Kidney (tissue), 14 donors: ENCODE data around the gene DDX4. TPM values are rescaled to one million over a fixed set of nuclear protein-coding genes. Genes with fewer than 3 reads are reported as not detected.
"Not testable (repeated sequence)": the region's sequence is repeated elsewhere in the genome, so short reads cannot be mapped to it uniquely, and the experiment has no call there.

ENCODE experiments used
- DNase-seq, 5 donors: peaks; one replicate each; pipeline ENCODE4 v3.0.0-alpha.2; 2013 to 2020
- FAIRE-seq: peaks from 2 replicates; lab custom pipeline; 2012; peaks lifted over from hg19 to GRCh38; lab: Jason Lieb, UNC
- H3K27ac ChIP-seq, 2 donors: one replicate each; pipeline ENCODE4 v1.7.0; 2013; ENCODE audit warnings: low read depth in 2 of 2, low read length in 2 of 2, inconsistent platforms in 1 of 2
- H3K27me3 ChIP-seq: one replicate; pipeline ENCODE4 v1.7.1; 2013; ENCODE audit warnings: low read length, inconsistent platforms; ENCODE audit not compliant: control insufficient read depth, insufficient read depth
- H3K36me3 ChIP-seq, 3 donors: one replicate each; pipeline versions ENCODE4 v1.7.0 to v1.7.1; 2013; ENCODE audit warnings: low read length in 3 of 3, control low read depth in 1 of 3, inconsistent platforms in 1 of 3; ENCODE audit not compliant: insufficient read depth in 3 of 3, control insufficient read depth in 2 of 3
- H3K4me1 ChIP-seq, 3 donors: one replicate each; pipeline versions ENCODE4 v1.7.0 to v1.7.1; 2013; ENCODE audit warnings: low read length in 3 of 3, inconsistent platforms in 1 of 3, low read depth in 1 of 3; ENCODE audit not compliant: control insufficient read depth in 2 of 3, insufficient read depth in 2 of 3
- H3K4me3 ChIP-seq, 3 donors: one replicate each; pipeline versions ENCODE4 v1.7.0 to v1.8.1; 2013; ENCODE audit warnings: low read length in 3 of 3, control low read depth in 1 of 3, inconsistent platforms in 1 of 3
- H3K9ac ChIP-seq, 3 donors: one replicate each; pipeline versions ENCODE4 v1.7.0 to v1.7.1; 2013; ENCODE audit warnings: low read length in 3 of 3, control low read depth in 1 of 3, inconsistent platforms in 1 of 3
- H3K9me3 ChIP-seq, 3 donors: one replicate each; pipeline versions ENCODE4 v1.7.0 to v1.7.1; 2013; ENCODE audit warnings: low read length in 3 of 3, control low read depth in 1 of 3, inconsistent platforms in 1 of 3; ENCODE audit not compliant: control insufficient read depth in 2 of 3, insufficient read depth in 1 of 3
- CTCF ChIP-seq: IDR thresholded peaks from 3 replicates; pipeline ENCODE4 v1.5.1; 2012; ENCODE audit warnings: mild to moderate bottlenecking, moderate library complexity, borderline replicate concordance; ENCODE audit not compliant: insufficient read depth; ENCODE audit errors: extremely low read depth
- intact Hi-C: fragments of 100-400 bp; cut with DNase I; formaldehyde crosslinking; loops from one replicate; pipeline ENCODE4 v1.11.1; 2022
- polyA plus RNA-seq: library from polyadenylated mRNA; stranded (reverse); fragments of 350-450 nt; fragmentation: Illumina TruSeq; extraction: RNeasy Lipid Tissue Mini Kit (QIAGEN cat#74804); gene quantifications from one replicate; pipeline ENCODE4 v1.2.3, GENCODE V29; 2014; ENCODE audit warnings: low read depth, low replicate concordance; ENCODE audit not compliant: insufficient read depth
- total RNA-seq: library from RNA; stranded (reverse); fragmentation: NEBNext Ultra II Directional; extraction: Animal tissue kit (Norgen Biotek cat#: 25700); gene quantifications from one replicate; pipeline ENCODE4 v1.2.1, GENCODE V29; 2021
- donor health status: control.
- donor health status: control.
- donor health status: control.
- donor health status: control.
- donor health status: control.
- donor health status: DM: yes; HTN: yes; CAD: no.
- donor health status: Normal renal cell carcinoma (clear cell type).

Gene DDX4
- total and polyA plus RNA-seq, 2 donors from 2014 or later: not detected

- DNase-seq: peak in 1 of 5 donors; percentile 34
- H3K27ac ChIP-seq: no peak overlapping the region
- FAIRE-seq: no peak
- H3K27me3 ChIP-seq: no peaks in the 10 kb centered on the region
- H3K9me3 ChIP-seq: no peaks in the 10 kb centered on the region
- H3K36me3 ChIP-seq: no peaks in the 10 kb centered on the region
- no peak for TF ChIP-seq CTCF
- H3K4me3 ChIP-seq: no peak overlapping the region
- no peak overlapping the region for H3K9ac ChIP-seq
- H3K4me1 ChIP-seq: peaks cover 4 to 7% (median 4%) of the 10 kb centered on the region in 3 donors
- intact Hi-C loops: loop anchor here (10.0 kb wide), 1 partner anchor 368 kb away; no protein-coding TSS in a partner anchor
Observed at GRCh38 chr5:55692509-55692908, 45.4 kb upstream of the DDX4 start.

GRCh38 chr5:55694152-55694830, 43.6 kb upstream of the DDX4 start:
- Histone ChIP-seq H3K36me3 (no peaks in the 10 kb centered on the region), H3K9me3 (no peaks in the 10 kb centered on the region), H3K27me3 (no peaks in the 10 kb centered on the region), H3K4me1 (peaks cover 4 to 7% (median 4%) of the 10 kb centered on the region in 3 donors), H3K27ac (no peak overlapping the region), H3K9ac (no peak overlapping the region), H3K4me3 (no peak overlapping the region)
- FAIRE-seq: no peak
- peak in 1 of 5 donors; percentile 17 for DNase-seq
- peak; percentile 46 for TF ChIP-seq CTCF
- intact Hi-C loops: loop anchor here (10.0 kb wide), 1 partner anchor 369 kb away; no protein-coding TSS in a partner anchor

GRCh38 chr5:55696704-55697103, 41.2 kb upstream of the DDX4 start:
- FAIRE-seq: not testable (repeated sequence)

GRCh38 chr5:55699041-55699688, 38.7 kb upstream of the DDX4 start:
- TF ChIP-seq CTCF: no peak
- Histone ChIP-seq H3K36me3 (no peaks in the 10 kb centered on the region), H3K4me1 (no peaks in the 10 kb centered on the region), H3K9me3 (no peaks in the 10 kb centered on the region), H3K27ac (no peak overlapping the region), H3K27me3 (no peaks in the 10 kb centered on the region), H3K9ac (no peak overlapping the region), H3K4me3 (no peak overlapping the region)
- intact Hi-C loops: loop anchor here (10.0 kb wide), 1 partner anchor 374 kb away; no protein-coding TSS in a partner anchor
- FAIRE-seq (peak; percentile 79), DNase-seq (no peak)

More at GRCh38 chr5:55696704-55697103, 41.2 kb upstream of the DDX4 start:
- H3K4me3 ChIP-seq, H3K27ac ChIP-seq, H3K9ac ChIP-seq, H3K9me3 ChIP-seq, DNase-seq, H3K27me3 ChIP-seq, H3K4me1 ChIP-seq, H3K36me3 ChIP-seq: not testable (repeated sequence)
- intact Hi-C loops: loop anchor here (10.0 kb wide), 1 partner anchor 372 kb away; no protein-coding TSS in a partner anchor
